ENCODE measurements around the gene PPM1A.

Gene PPM1A

DNA sequence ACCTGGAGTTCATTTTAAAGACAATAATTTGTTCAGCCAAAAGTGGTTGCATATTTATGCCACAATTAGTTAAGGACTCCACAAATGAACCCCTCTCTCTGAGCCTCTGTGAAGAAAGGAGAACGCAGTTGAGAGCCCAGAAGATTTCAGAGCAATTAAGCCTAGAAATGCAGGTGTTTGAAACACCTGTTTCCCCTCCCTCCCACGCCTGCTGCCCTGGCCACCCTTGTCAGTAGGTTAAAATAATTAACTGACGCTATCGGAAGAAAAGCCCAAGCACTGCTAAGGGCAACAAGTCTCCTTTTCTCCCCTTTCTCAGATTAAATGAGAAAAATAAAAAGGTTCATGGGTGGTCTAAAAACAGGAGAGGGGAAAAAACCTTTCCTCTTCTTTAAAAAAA, 99.2 kb downstream of the PPM1A start:
- no peak for DNase-seq (ENCODE audit: low read depth)
- TF ChIP-seq MAX (IDR thresholded peaks at IDR 0.05; ENCODE audit: low read depth, low read length) (no peak), MYC (IDR thresholded peaks at IDR 0.05; ENCODE audit: low read depth, low read length) (no peak), POLR2A (IDR thresholded peaks at IDR 0.05; ENCODE audit: extremely low read depth, insufficient read length) (no peak)
- TF ChIP-seq, protein P1, sequence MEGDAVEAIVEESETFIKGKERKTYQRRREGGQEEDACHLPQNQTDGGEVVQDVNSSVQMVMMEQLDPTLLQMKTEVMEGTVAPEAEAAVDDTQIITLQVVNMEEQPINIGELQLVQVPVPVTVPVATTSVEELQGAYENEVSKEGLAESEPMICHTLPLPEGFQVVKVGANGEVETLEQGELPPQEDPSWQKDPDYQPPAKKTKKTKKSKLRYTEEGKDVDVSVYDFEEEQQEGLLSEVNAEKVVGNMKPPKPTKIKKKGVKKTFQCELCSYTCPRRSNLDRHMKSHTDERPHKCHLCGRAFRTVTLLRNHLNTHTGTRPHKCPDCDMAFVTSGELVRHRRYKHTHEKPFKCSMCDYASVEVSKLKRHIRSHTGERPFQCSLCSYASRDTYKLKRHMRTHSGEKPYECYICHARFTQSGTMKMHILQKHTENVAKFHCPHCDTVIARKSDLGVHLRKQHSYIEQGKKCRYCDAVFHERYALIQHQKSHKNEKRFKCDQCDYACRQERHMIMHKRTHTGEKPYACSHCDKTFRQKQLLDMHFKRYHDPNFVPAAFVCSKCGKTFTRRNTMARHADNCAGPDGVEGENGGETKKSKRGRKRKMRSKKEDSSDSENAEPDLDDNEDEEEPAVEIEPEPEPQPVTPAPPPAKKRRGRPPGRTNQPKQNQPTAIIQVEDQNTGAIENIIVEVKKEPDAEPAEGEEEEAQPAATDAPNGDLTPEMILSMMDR (IDR thresholded peaks at IDR 0.05; ENCODE audit: low read depth, low read length), result no peak
- H3K4me3 ChIP-seq (ENCODE audit: low read depth, low read length), result no peak overlapping the region

All from NB4 (cell line).